Measurements from ENCODE around the gene COL15A1.

DNA sequence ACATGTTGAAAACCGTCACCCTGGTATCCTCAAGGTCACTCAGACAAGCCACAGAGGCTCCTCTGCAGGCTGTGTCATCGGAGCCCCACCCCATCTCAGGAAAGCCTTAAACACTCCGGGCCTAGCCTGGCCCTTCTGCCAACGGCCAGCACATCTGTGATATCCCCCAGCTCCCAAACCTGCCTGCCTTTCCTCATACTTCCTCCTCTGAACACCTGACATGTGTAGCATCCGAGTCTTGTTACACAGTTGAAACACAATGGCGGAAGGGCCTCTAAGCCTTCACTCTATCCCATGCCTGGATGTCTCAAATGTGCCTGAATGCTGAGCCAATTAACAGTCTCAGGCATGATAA lies 128.3 kb downstream of the COL15A1 start:
- TF ChIP-seq, protein P1, sequence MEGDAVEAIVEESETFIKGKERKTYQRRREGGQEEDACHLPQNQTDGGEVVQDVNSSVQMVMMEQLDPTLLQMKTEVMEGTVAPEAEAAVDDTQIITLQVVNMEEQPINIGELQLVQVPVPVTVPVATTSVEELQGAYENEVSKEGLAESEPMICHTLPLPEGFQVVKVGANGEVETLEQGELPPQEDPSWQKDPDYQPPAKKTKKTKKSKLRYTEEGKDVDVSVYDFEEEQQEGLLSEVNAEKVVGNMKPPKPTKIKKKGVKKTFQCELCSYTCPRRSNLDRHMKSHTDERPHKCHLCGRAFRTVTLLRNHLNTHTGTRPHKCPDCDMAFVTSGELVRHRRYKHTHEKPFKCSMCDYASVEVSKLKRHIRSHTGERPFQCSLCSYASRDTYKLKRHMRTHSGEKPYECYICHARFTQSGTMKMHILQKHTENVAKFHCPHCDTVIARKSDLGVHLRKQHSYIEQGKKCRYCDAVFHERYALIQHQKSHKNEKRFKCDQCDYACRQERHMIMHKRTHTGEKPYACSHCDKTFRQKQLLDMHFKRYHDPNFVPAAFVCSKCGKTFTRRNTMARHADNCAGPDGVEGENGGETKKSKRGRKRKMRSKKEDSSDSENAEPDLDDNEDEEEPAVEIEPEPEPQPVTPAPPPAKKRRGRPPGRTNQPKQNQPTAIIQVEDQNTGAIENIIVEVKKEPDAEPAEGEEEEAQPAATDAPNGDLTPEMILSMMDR (IDR thresholded peaks at IDR 0.05; ENCODE audit: low read depth, low read length, poor library complexity, severe bottlenecking), result no peak
- TF ChIP-seq EZH2phosphoT487 (IDR thresholded peaks at IDR 0.05; ENCODE audit: borderline replicate concordance, low read length), result no peak
